Measurements from ENCODE around the gene FAT2.
"Not testable (repeated sequence)": the region's sequence is repeated elsewhere in the genome, so short reads cannot be mapped to it uniquely, and the experiment has no call there.

The FAT2 gene

DNA sequence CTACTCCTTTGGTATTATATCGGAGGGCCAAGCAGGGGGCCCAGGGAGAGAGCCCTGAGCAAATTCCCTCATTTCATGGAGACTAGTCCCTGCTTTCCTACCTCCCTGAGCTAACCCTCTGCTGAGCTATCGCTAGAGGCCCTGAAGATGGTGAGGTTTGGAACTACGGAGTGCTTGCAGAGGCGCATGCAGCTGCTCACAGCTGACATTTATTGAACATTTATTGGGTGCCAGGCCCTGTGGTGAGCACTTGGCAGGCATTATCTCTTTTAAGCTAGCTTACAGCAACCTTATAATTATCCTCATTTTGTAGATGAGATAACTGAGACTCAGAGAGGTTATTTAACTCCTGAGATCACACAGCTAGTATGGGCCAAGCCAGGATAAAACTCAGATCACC, 9.8 kb downstream of the FAT2 start:
- Mint-ChIP-seq H3K36me3 (ENCODE audit: low read depth) (no peaks in the 10 kb centered on the region), H3K9me3 (no peaks in the 10 kb centered on the region), H3K27me3 (ENCODE audit: low read depth) (peaks cover 4% of the 10 kb centered on the region), H3K4me3 (no peak overlapping the region), H3K4me1 (ENCODE audit: low read depth) (no peaks in the 10 kb centered on the region), H3K27ac (no peak overlapping the region)
- DNase-seq (ENCODE audit: low spot score) = no peak

- Mint-ChIP-seq H3K9me3 (no peaks in the 10 kb centered on the region), H3K27ac (no peak overlapping the region), H3K4me3 (no peak overlapping the region), H3K36me3 (ENCODE audit: low read depth) (no peaks in the 10 kb centered on the region), H3K27me3 (ENCODE audit: low read depth) (peaks cover 4% of the 10 kb centered on the region), H3K4me1 (ENCODE audit: low read depth) (no peaks in the 10 kb centered on the region)
- no peak for DNase-seq (ENCODE audit: low spot score)
Observed at GRCh38 chr5:151580858-151581257, 10.3 kb downstream of the FAT2 start.

DNA sequence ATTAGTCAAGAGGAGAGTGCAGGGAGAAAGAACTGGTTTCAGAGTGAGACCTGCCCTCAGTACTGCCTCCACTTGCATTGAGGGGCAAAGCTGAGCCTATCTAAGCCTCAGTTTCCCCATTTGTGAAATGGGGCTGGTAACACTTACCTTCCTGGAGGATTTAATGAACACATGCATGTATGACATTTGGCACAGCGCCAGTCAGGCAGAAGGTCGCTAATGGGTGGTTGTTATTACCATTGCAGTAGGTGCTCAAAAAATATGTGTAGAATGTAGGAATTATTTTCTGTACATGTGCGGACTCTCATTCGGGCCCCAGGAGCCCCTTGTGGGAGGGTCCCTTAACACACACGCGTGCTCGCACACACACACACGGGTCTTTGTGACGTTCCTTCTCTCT, 10.9 kb downstream of the FAT2 start:
- Mint-ChIP-seq H3K27ac (no peak overlapping the region), H3K27me3 (ENCODE audit: low read depth) (peaks cover 4% of the 10 kb centered on the region), H3K9me3 (no peaks in the 10 kb centered on the region), H3K4me1 (ENCODE audit: low read depth) (no peaks in the 10 kb centered on the region), H3K4me3 (no peak overlapping the region), H3K36me3 (ENCODE audit: low read depth) (no peaks in the 10 kb centered on the region)
- DNase-seq (ENCODE audit: low spot score) = no peak

GRCh38 chr5:151579146-151579545, 12.0 kb downstream of the FAT2 start:
- not testable (repeated sequence) for H3K36me3 Mint-ChIP-seq (ENCODE audit: low read depth); H3K27ac Mint-ChIP-seq

DNA sequence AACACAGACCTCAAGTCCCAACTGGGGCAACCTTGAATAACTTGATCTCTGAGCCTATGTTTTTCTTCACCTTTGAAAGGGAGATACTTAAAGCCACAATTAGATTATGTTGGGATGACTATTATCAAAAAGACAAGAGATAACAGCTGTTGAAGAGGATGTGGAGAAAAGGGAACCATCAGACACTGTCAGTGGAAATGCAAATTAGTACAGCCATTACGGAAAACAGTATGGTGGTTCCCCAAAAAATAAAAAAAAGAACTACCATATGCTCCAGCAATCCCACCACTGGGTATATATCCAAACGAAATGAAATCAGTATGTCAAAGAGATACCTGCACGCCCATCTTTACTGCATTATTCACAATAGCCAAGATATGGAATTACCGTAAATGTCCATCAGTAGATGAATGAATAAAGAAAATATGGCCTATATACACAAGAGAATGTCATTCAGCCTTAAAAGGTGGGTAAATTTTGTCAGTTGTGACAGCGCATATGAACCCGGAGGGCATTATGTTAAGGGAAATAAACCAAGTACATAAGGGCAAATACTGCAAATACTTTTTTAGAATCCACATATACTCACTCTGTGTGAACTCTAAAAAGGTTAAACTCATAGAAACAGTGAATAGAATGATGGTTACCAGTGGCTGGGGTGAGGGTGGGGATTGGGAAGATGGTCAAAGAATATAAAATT, 12.7 kb downstream of the FAT2 start:
- H3K27ac Mint-ChIP-seq = no peak overlapping the region
- no peaks in the 10 kb centered on the region for H3K9me3 Mint-ChIP-seq
- H3K4me3 Mint-ChIP-seq = no peak overlapping the region
- no peaks in the 10 kb centered on the region for H3K36me3 Mint-ChIP-seq (ENCODE audit: low read depth)
- DNase-seq (ENCODE audit: low spot score) = no peak
- peaks cover 4% of the 10 kb centered on the region for H3K27me3 Mint-ChIP-seq (ENCODE audit: low read depth)
- H3K4me1 Mint-ChIP-seq (ENCODE audit: low read depth) = no peaks in the 10 kb centered on the region

More at GRCh38 chr5:151579146-151579545, 12.0 kb downstream of the FAT2 start:
- H3K27me3 Mint-ChIP-seq (ENCODE audit: low read depth); H3K4me3 Mint-ChIP-seq; H3K4me1 Mint-ChIP-seq (ENCODE audit: low read depth); H3K9me3 Mint-ChIP-seq; DNase-seq (ENCODE audit: low spot score): not testable (repeated sequence)

DNA sequence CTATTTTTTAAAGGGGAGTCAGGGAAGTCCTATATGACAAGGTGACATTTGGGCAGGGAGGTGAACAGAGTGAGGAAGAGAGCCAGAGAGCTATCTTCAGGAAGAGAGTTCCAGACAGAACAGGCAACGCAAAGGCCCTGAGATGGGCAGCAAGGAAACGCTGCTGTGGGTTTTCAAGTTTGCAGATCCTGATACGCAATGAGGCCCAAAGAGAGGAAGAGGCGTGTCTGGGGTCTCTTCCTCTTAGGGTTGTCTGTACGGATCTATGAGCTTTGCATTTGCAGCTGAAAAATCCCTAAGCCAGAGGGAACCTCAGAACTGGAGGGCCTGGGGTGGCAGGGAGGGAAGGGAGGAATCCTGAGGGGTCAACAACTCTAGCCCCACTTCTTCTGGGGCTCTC, 13.6 kb downstream of the FAT2 start:
- Mint-ChIP-seq H3K4me3 (no peak overlapping the region), H3K36me3 (ENCODE audit: low read depth) (no peaks in the 10 kb centered on the region), H3K27ac (no peak overlapping the region), H3K9me3 (no peaks in the 10 kb centered on the region), H3K27me3 (ENCODE audit: low read depth) (peaks cover 2% of the 10 kb centered on the region), H3K4me1 (ENCODE audit: low read depth) (no peaks in the 10 kb centered on the region)
- no peak for DNase-seq (ENCODE audit: low spot score)

DNA sequence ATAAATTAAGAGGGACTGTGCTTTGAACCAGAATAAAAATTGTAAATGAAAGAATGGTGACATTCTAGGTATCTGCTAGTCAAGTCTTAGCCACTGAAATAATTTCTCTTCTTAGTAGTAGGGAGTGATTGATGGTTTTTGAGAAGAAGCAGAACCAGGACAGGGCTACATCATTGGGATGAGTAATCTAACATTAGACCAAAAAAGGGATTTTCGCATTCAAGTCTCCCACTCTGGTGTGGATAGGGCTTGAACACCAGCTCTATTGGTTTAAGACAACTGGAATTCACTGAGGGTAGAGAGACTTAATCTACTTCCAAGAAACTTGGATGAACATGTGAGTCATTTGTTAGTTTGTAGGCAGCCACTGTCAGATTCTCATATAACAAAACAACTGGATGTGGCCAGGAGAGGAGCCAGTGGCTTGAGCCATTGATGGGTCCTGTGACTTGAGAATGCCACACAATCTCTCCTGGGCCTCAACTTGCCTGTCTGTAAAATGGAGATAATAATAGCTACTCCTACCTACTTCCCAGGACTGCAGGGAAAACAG, 16.6 kb downstream of the FAT2 start:
- H3K4me1 Mint-ChIP-seq (ENCODE audit: low read depth) = no peaks in the 10 kb centered on the region
- H3K27me3 Mint-ChIP-seq (ENCODE audit: low read depth) = no peaks in the 10 kb centered on the region
- no peak overlapping the region for H3K27ac Mint-ChIP-seq
- H3K36me3 Mint-ChIP-seq (ENCODE audit: low read depth) = no peaks in the 10 kb centered on the region
- DNase-seq (ENCODE audit: low spot score) = no peak
- H3K9me3 Mint-ChIP-seq = no peaks in the 10 kb centered on the region
- H3K4me3 Mint-ChIP-seq = no peak overlapping the region

GRCh38 chr5:151572657-151573368, 18.3 kb downstream of the FAT2 start:
- Mint-ChIP-seq H3K27ac (no peak overlapping the region), H3K4me1 (ENCODE audit: low read depth) (no peaks in the 10 kb centered on the region), H3K27me3 (ENCODE audit: low read depth) (peaks cover 3% of the 10 kb centered on the region), H3K4me3 (no peak overlapping the region), H3K9me3 (no peaks in the 10 kb centered on the region), H3K36me3 (ENCODE audit: low read depth) (no peaks in the 10 kb centered on the region)
- no peak for DNase-seq (ENCODE audit: low spot score)

DNA sequence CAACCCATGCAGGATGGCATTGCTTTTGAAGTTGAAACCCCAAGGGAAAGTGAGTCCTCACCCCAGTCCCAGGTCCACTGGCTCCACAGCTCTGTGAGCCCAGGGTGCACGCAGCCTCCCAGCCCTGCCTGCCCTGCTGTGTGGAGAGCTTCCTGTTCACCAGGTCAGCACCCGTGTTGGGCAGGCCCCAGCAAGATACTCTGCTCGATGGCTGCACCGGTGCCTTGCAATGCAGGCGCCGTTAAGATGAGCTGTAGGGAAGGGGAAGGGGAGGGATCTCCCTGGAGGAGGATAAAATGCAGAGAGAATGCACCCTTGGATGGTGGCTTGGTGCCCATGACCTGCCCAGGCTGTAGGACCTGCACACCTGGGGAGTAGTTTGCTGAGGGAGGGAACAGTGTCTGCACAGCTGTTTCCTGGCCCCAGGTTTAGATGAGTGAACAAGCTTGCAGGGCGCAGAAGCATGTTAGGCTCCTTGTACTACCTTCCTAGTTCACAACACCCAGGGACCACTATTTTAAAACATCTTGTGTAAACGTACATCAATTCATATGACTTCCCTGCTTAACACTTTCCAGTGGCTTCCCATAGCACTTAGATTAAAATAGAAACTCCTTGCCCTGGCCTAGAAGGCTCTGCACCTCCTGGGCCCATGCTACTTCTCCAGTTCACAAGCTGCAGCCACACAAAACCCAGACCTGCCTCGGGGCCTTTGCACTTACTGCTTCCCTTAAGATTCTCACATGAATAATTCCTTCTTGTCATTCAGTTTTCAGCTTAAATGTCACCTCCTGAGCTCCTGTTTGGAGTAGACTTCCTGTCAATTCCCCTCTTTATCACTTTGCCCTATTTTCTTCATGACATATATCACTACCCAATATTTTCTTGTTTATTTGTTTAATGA, 19.6 kb downstream of the FAT2 start:
- peaks cover 3% of the 10 kb centered on the region for H3K27me3 Mint-ChIP-seq (ENCODE audit: low read depth)
- no peak overlapping the region for H3K4me3 Mint-ChIP-seq

GRCh38 chr5:151570512-151571269, 20.4 kb downstream of the FAT2 start:
- H3K27ac Mint-ChIP-seq = no peak overlapping the region
- no peak overlapping the region for H3K4me3 Mint-ChIP-seq
- H3K4me1 Mint-ChIP-seq (ENCODE audit: low read depth) = no peaks in the 10 kb centered on the region
- H3K9me3 Mint-ChIP-seq = no peaks in the 10 kb centered on the region
- H3K36me3 Mint-ChIP-seq (ENCODE audit: low read depth) = no peaks in the 10 kb centered on the region
- peaks cover 3% of the 10 kb centered on the region for H3K27me3 Mint-ChIP-seq (ENCODE audit: low read depth)
- no peak for DNase-seq (ENCODE audit: low spot score)

More for the DNA sequence above, 19.6 kb downstream of the FAT2 start:
- Mint-ChIP-seq H3K27ac (no peak overlapping the region), H3K36me3 (ENCODE audit: low read depth) (no peaks in the 10 kb centered on the region), H3K9me3 (no peaks in the 10 kb centered on the region), H3K4me1 (ENCODE audit: low read depth) (no peaks in the 10 kb centered on the region)
- DNase-seq (ENCODE audit: low spot score) = no peak

DNA sequence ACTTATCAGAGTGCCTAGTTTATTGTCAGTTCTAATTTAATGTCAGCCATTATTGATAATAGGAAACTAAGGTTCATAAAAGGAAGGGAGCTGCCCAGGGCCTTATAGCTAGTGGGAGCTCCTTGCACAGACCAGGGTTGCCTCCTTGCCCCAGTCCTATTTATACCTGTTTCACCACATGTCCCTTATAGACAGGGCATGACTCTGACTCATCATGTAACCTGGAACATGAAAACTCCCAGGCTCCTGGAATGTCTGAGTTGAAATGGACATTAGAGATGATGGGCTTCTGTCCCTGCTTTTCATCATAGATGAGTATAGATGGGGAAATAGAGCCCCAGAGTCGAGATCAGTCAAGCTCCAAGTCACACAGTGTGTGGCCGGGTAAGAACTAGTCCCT, 21.1 kb downstream of the FAT2 start:
- peaks cover 3% of the 10 kb centered on the region for H3K27me3 Mint-ChIP-seq (ENCODE audit: low read depth)
- H3K9me3 Mint-ChIP-seq = no peaks in the 10 kb centered on the region
- H3K27ac Mint-ChIP-seq = no peak overlapping the region
- no peak for DNase-seq (ENCODE audit: low spot score)
- no peak overlapping the region for H3K4me3 Mint-ChIP-seq
- H3K4me1 Mint-ChIP-seq (ENCODE audit: low read depth) = no peaks in the 10 kb centered on the region
- H3K36me3 Mint-ChIP-seq (ENCODE audit: low read depth) = no peaks in the 10 kb centered on the region

- peak; percentile 7 for DNase-seq (ENCODE audit: low spot score)
- Mint-ChIP-seq H3K36me3 (ENCODE audit: low read depth) (no peaks in the 10 kb centered on the region), H3K27me3 (ENCODE audit: low read depth) (peaks cover 3% of the 10 kb centered on the region), H3K9me3 (no peaks in the 10 kb centered on the region), H3K4me1 (ENCODE audit: low read depth) (no peaks in the 10 kb centered on the region), H3K4me3 (no peak overlapping the region), H3K27ac (no peak overlapping the region)
Observed at GRCh38 chr5:151569132-151570046, 21.7 kb downstream of the FAT2 start.

Data from T-helper 2 cell treated with Interferon-gamma antibody and Interleukin-4, amounts not matched to agents 5 μg/mL and 100 μg/mL, for 36 hours (primary cell).